Stimulated activated CD8-positive, alpha-beta memory T cell treated with anti-CD3 and anti-CD28 coated beads, Interleukin-7, amount 100 ng/mL, for 1 hour (primary cell): Measurements from ENCODE around the gene PTCD1.
A peak's percentile ranks its signal among the peaks of the same experiment; 100 is the strongest.

Experiments
- DNase-seq, 2 donors: peaks; one replicate each; pipeline ENCODE4 v3.0.0-alpha.2; 2020; ENCODE audit warnings: low read depth in 2 of 2

Gene PTCD1, protein sequence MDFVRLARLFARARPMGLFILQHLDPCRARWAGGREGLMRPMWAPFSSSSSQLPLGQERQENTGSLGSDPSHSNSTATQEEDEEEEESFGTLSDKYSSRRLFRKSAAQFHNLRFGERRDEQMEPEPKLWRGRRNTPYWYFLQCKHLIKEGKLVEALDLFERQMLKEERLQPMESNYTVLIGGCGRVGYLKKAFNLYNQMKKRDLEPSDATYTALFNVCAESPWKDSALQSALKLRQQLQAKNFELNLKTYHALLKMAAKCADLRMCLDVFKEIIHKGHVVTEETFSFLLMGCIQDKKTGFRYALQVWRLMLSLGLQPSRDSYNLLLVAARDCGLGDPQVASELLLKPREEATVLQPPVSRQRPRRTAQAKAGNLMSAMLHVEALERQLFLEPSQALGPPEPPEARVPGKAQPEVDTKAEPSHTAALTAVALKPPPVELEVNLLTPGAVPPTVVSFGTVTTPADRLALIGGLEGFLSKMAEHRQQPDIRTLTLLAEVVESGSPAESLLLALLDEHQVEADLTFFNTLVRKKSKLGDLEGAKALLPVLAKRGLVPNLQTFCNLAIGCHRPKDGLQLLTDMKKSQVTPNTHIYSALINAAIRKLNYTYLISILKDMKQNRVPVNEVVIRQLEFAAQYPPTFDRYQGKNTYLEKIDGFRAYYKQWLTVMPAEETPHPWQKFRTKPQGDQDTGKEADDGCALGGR

DNA sequence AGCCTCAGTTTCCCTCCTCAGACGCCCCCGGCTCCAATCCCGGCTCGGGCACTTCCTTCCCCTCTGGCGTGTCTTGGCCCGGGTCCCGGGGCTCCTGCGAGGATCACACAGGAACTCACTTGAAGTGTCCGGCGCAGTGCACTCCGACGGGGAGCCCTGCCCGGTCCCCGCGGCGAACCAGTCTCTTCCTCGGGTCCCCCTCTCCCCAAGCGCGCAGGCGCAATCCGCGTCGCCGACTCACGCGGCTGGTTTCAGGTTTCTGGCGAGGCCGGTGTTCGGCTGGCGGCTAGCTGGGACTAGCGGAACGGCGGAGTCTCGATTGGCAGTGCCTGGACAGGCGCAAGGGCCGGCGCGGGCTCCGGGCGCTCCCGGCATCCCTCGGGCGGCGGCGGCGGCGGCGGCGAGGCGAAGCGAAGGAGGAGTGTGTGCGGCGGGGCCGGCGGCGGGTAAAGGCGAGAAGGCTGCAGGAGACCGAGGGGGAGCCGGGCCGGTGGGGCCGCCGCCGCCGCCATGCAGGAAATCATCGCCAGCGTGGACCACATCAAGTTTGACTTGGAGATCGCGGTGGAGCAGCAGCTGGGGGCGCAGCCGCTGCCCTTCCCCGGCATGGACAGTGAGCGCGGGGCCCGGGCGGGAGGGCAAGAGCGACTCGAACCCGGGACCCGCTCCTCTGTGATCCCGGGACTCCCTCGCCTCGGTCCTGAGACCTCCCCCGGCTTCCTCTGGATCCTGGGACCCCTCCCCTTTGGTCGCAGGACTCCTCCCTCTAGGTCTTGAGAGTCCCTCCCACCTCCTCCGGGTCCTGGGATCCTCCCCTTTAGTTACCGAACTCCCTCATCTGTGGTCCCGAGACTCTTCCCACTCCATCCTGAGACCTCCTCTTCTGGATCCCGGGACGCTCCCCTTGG, at the start of gene PTCD1, which contains the start of gene CPSF4:
Gene PTCD1, minus strand, starts transcription at position 226 of the 908 bp plus-strand sequence. CDS start 3,556 bp downstream, outside the sequence.
Gene CPSF4, plus strand, starts transcription at position 371 of the 908 bp plus-strand sequence. Its CDS starts 140 bp downstream, at position 511.
- peak; percentile 78 to 80 for DNase-seq

DNA sequence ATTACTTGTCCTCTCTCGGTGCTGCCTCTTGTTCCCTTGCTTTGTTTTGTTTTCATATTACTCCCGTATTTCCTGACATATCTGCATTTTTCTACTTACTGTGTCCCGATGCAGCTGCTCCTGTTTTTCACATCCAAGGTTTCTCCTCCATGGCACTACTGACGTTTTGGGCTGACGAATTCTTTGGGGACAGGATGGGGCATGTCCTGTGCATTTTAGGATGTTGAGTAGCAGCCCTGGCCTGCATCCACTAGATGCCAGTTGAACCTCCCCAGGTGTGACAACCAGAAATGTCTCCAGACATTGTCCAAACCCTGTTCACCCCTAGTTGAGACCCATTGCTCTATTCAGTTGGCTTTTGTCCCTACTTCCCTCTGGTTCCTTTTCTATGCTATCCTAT, 46.5 kb upstream of the PTCD1 start:
- DNase-seq = no peak

DNA sequence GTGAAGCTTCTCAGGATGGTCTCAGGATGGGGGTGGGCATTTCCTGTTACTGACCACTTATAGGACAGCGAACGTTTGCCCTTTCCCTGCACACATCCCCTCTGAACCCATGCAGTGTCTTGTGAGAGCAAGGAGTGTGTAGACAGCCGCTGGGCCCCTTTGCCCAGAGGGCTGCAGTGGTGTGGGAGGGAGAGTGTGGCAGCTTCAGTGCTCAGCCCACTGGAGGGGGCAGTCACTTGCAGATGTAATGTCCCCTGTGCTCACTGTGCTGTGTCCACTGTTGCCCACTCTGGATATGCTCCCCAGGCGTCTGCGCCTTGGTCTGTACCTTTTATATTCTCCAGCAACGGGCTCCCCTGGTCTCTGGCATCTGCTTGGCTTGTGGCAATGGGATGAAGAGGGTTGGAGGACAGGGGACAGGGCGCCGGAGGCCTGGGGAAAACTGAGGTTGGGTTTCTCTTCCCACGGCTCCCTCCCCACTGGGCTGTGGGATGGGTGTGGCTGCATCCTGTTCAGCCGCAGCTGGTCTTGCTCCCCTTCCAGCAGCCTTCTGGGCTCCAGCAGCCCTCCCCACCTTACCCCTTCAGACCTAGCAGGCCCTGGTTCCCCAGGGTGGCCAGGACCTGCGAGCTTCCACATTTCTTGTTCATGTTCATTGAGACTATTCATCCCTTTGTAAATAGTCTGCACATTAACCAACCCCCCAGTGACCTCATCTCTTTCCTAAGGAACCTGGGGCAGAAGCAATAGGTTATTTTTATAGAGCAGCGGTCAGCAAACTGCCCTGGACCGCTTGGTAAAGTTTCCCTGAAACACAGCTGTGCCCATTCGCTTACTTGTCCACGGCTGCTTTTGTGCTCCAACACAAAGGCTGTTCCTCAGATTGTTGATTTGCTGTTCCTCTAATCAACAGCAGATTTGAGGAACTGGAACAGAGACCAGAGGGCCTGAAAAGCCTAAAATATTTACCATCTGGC, 40.2 kb upstream of the PTCD1 start:
- no peak for DNase-seq

DNA sequence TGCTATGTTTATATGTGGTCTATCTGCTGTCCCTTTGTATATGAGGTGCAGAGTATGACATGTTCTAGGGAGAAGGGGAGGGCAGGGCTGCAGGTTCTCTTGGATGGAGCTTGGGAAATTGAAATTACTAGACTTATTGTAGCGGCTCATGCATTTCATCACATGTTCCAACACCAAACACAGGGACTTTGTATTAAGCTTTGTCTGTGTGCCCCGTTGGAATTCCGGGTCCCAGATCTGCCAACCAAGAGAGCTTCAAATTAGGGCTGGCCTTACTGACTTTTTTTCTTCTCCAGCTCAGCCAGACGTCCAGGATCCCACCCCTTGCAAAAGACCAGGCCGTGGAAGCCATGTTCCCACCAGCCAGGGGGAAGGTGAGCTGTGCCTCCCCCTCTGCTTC, 37.5 kb upstream of the PTCD1 start:
- DNase-seq = no peak

GRCh38 chr7:99473315-99473596, 34.7 kb upstream of the PTCD1 start:
- DNase-seq = no peak

DNA sequence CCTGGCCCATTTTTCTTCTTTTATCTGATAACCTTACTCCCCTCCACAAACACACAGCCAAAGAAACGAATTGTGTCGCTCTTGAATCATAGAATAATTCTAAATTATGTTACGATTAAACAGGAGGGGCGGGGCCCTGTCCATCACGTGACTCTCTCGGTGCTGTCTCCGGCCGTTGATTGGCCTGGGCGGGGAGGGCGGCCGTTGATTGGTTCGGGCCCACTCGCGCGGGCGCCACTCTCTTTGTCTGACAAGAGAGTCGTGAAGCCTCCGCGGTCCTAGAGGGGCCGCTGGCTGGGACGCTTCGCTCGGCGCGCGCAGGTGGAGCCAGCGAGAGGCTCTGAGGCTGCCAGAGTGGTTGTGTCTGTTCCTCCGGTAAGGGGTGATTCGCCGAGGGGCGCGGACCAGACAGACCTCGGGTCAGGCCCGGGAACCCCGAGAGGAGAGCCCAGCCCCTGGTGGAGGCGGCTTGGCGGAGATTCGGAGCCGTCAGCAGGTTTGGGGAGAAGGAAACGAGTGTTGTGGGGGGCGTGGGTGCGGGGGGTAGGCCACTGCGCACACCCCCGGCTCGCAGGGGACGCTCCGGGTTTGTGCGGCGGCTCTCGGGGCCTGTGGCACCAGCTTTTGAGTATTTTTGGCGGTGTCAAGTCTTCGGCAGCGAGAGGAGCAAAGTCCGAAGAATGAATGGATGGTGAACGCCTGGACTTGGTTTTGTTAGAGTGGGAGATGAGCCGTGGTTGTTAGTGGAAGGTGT, 34.1 kb upstream of the PTCD1 start, which contains the start of gene ZNF789:
Gene ZNF789, plus strand, starts transcription at position 330 of the 754 bp plus-strand sequence. CDS start 3,567 bp downstream, outside the sequence.
- peak; percentile 94 to 96 for DNase-seq

- no peak for DNase-seq
Measured at GRCh38 chr7:99469381-99470065, 30.9 kb upstream of the PTCD1 start.

DNA sequence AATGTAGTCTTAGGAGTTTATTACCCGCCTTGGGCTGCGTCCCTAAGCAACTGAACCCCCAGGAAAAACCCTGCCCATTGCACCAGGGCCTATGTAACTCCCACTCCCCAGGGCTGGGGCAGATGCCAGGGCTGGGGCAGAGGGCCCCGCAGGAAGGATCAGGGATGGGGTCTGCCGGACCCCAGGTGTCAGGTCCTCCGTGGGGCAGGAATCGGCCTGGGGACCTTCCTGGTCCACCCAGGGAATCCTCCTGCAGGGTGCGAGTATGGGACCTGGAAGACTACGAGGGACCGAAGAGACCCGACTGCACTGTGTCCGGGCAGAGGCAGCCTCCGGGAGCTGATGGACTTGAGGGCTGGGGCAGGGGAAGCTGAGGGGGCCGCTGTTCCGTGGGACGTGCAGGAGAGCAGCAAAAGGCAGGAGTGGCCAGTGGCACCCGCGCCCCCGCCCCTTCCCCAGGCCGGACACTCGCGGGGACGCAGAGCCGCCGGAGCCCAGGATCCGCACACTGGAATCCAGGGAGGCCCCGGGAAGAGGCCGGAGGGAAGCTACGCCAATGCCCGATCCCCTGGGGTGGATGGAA, 29.8 kb upstream of the PTCD1 start:
- no peak for DNase-seq

- DNase-seq = no peak
Measured at GRCh38 chr7:99465421-99465768, 26.8 kb upstream of the PTCD1 start.

DNA sequence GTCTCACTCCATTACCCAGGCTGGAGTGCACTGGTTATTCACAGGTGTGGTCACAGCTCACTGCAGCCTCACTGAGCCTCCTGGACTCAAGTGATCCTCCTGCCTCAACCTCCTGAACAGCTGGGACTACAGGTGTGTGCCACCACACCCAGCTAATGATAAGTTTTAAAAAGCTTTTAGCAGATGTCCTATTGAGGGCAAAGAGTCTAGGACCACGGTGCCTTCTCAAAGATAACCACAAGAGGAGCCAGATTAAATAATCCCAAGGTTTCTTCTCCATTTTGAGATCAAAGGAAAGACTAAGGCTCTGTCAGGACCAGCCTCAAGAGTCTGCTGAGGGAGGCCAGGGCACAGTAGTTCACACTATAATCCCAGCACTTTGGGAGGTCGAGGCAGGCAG, 22.6 kb upstream of the PTCD1 start:
- no peak for DNase-seq

DNA sequence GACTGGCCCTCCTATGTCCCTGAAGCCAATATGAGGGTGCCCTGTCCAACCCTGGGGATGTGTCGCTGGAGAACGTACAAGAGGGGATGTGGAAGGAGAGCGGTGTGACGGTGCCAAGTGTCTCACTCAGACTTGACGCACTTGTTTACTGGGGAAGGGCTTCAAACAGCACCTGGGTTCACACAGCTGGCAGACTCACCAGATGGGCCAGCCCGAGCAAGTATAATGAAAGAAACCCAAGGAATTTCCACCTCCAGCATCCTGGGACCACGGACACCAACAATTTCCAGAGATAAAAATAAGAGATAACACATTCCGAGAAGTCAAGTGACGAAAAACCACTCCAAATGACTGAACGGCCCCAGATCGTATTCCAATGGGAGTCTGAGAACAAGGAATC, 22.1 kb upstream of the PTCD1 start:
- DNase-seq = no peak

DNA sequence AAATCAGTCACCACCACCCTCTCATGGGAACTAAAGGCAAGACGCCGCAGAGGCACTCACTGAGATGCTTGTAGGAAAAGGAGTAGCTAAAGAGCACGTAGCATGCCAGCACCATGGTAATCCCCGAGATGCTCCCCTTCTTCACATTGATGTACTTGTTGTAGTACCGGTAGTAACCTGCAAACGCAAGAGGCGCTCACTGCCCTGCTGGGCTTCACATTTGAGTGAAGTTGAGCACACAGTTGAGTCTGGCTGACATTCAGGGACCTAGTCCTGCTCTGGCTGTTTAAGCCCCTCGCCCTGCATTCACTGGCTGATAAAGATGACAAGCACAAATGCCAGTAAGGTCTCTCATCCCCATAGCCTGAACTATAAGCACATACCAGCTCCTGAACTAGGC, 20.5 kb upstream of the PTCD1 start:
- no peak for DNase-seq

GRCh38 chr7:99457650-99458493, 19.3 kb upstream of the PTCD1 start:
- DNase-seq = no peak

GRCh38 chr7:99457050-99457649, 18.6 kb upstream of the PTCD1 start:
- no peak for DNase-seq

GRCh38 chr7:99456288-99456687, 17.7 kb upstream of the PTCD1 start:
- DNase-seq = no peak

GRCh38 chr7:99455874-99456273, 17.3 kb upstream of the PTCD1 start:
- DNase-seq = no peak

- no peak for DNase-seq
Measured at GRCh38 chr7:99453105-99453504, 14.5 kb upstream of the PTCD1 start.

GRCh38 chr7:99452541-99452940, 13.9 kb upstream of the PTCD1 start:
- DNase-seq = no peak
